HG03575 (cell line): ENCODE measurements around the gene THRA.

ENCODE experiments used
- ATAC-seq: cut with Tn5 transposase; IDR thresholded peaks from one replicate; pipeline ENCODE4 v1.9.1; 2021; ENCODE audit not compliant: unreplicated experiment, insufficient number of reproducible peaks, low FRiP score; ENCODE audit errors: extremely low read depth

Gene THRA, protein sequence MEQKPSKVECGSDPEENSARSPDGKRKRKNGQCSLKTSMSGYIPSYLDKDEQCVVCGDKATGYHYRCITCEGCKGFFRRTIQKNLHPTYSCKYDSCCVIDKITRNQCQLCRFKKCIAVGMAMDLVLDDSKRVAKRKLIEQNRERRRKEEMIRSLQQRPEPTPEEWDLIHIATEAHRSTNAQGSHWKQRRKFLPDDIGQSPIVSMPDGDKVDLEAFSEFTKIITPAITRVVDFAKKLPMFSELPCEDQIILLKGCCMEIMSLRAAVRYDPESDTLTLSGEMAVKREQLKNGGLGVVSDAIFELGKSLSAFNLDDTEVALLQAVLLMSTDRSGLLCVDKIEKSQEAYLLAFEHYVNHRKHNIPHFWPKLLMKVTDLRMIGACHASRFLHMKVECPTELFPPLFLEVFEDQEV

DNA sequence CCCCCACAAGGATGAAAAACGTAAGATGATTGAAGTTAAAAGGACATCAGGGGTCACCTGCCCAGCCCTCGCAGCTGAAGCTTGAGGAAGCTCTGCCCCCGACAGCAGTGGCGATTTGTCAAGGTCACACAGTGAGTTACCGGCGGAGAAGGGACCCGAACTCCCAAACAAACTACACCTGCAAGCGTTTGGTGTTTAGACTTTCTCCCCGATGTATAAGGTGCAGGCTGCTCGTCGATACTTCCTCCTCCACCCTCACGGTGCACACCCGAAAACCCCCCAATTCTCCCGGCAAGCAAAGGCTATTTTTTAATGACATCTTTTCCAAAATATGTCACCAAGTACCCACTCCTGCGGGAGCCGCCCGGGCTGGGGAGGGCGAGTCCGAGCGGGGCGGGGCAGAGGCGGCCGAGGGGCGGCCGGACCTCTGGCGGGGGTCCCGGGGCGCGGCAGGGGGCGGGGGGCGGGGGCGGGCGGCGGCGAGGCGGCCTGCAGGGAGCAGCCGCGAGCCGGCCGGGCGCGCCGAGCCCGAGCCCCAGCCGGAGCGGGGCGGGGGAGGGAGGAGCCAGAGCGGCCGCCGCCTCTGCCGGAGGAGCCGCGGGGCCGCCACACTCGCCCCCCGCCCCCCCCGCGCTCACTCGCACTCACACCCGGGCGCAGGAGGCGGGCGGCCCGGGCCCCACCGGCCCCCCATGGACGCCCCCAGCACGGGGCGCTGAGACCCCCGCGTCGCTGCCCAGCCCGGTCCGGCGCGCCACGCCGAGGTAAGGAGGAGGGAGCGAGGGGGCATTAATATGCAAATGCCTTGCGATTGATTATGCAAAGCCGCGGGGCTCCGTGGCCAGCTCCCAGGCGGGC lies at the start of gene THRA:
Gene THRA, plus strand, starts transcription at position 637 of the 858 bp plus-strand sequence. CDS start 11,524 bp downstream, outside the sequence.
- no peak for ATAC-seq

DNA sequence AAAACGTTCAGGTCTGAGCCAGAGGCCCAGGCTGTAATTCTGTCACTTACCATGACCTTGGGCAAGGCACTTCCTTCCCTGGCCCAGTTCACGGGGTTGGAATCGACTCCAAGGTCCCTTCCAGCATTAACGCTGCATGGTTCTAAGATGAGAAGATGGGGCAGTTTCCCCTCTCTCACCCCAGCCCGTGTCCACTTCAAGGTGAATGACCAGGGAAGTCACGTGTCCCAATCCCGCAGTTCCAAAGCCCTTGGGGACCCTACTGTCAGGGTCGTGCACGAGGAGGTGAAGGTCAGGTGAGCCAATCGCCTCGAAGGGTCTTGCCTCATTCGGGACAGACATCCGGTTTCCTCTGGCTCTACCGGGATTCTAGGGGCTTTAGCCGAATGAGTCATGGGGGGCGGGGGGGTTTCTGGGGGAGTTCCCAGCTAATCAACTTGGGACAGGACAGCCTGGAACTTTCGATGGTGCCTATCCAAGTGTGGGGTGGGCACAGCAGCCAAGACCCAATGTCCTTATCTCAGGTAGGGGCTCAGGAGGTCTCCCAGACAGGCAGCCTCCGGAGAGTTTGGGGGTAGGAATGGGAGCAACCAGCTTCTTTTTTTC lies 48.3 kb upstream of the THRA start:
- ATAC-seq = no peak

DNA sequence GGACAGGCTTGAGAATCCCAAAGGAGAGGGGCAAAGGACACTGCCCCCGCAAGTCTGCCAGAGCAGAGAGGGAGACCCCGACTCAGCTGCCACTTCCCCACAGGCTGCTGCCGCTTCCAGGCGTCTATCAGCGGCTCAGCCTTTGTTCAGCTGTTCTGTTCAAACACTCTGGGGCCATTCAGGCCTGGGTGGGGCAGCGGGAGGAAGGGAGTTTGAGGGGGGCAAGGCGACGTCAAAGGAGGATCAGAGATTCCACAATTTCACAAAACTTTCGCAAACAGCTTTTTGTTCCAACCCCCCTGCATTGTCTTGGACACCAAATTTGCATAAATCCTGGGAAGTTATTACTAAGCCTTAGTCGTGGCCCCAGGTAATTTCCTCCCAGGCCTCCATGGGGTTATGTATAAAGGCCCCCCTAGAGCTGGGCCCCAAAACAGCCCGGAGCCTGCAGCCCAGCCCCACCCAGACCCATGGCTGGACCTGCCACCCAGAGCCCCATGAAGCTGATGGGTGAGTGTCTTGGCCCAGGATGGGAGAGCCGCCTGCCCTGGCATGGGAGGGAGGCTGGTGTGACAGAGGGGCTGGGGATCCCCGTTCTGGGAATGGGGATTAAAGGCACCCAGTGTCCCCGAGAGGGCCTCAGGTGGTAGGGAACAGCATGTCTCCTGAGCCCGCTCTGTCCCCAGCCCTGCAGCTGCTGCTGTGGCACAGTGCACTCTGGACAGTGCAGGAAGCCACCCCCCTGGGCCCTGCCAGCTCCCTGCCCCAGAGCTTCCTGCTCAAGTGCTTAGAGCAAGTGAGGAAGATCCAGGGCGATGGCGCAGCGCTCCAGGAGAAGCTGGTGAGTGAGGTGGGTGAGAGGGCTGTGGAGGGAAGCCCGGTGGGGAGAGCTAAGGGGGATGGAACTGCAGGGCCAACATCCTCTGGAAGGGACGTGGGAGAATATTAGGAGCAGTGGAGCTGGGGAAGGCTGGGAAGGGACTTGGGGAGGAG lies 47.5 kb upstream of the THRA start, which contains the start of gene CSF3:
Gene CSF3, plus strand, starts transcription at position 436 of the 993 bp plus-strand sequence. Its CDS starts 35 bp downstream, at position 471.
- ATAC-seq = no peak

DNA sequence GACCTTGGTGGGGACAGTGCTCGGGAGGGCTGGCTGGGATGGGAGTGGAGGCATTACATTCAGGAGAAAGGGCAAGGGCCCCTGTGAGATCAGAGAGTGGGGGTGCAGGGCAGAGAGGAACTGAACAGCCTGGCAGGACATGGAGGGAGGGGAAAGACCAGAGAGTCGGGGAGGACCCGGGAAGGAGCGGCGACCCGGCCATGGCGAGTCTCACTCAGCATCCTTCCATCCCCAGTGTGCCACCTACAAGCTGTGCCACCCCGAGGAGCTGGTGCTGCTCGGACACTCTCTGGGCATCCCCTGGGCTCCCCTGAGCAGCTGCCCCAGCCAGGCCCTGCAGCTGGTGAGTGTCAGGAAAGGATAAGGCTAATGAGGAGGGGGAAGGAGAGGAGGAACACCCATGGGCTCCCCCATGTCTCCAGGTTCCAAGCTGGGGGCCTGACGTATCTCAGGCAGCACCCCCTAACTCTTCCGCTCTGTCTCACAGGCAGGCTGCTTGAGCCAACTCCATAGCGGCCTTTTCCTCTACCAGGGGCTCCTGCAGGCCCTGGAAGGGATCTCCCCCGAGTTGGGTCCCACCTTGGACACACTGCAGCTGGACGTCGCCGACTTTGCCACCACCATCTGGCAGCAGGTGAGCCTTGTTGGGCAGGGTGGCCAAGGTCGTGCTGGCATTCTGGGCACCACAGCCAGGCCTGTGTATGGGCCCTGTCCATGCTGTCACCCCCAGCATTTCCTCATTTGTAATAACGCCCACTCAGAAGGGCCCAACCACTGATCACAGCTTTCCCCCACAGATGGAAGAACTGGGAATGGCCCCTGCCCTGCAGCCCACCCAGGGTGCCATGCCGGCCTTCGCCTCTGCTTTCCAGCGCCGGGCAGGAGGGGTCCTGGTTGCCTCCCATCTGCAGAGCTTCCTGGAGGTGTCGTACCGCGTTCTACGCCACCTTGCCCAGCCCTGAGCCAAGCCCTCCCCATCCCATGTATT lies 46.5 kb upstream of the THRA start:
- no peak for ATAC-seq

DNA sequence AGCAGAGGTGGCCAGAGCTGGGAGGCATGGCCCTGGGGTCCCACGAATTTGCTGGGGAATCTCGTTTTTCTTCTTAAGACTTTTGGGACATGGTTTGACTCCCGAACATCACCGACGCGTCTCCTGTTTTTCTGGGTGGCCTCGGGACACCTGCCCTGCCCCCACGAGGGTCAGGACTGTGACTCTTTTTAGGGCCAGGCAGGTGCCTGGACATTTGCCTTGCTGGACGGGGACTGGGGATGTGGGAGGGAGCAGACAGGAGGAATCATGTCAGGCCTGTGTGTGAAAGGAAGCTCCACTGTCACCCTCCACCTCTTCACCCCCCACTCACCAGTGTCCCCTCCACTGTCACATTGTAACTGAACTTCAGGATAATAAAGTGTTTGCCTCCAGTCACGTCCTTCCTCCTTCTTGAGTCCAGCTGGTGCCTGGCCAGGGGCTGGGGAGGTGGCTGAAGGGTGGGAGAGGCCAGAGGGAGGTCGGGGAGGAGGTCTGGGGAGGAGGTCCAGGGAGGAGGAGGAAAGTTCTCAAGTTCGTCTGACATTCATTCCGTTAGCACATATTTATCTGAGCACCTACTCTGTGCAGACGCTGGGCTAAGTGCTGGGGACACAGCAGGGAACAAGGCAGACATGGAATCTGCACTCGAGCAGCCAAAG lies 45.2 kb upstream of the THRA start:
- ATAC-seq = no peak

DNA sequence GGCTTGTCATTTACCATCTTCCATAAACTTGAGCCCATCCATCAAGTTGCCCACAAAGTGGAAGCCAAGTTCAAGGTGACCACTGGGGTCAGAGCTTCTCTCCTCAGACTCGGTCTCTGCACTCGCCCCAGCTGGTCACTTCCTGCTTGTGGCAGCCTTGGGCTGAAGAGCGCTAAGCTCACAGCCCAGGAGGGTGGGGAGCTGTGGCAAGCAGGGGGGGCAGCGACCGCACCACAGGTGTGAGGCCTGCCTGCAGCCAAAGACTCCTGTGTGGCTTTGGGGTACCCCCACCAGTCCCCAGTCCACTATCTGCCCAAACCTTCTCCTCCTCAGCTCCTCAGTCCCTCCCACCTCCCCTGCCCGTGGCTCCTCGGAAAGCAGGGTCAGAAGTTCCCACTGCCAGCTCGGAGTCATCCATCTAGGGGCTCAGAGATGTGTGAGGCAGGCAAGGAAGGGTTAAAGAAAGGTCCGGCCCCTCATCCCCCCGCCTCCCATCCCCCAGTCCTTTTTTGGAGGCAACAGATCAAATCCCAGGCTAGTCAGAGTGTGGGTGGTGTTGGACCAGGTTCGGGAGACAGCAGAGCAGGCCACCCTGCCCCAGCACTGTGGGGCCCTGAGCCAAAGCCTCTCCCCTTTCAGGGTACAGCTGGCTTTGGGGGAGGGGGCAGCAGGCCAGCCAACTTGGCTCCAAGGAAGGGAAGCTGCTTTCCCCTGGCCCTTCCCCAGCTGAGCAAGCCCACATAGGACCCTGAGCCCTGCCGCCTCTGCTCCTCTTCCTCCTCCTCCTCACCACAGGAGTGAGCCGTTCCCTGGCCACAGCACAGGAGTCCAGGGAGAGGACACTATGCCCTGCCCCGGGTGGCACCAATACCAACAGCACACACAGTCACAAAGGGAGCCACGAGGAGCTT lies 44.3 kb upstream of the THRA start:
- ATAC-seq = no peak

DNA sequence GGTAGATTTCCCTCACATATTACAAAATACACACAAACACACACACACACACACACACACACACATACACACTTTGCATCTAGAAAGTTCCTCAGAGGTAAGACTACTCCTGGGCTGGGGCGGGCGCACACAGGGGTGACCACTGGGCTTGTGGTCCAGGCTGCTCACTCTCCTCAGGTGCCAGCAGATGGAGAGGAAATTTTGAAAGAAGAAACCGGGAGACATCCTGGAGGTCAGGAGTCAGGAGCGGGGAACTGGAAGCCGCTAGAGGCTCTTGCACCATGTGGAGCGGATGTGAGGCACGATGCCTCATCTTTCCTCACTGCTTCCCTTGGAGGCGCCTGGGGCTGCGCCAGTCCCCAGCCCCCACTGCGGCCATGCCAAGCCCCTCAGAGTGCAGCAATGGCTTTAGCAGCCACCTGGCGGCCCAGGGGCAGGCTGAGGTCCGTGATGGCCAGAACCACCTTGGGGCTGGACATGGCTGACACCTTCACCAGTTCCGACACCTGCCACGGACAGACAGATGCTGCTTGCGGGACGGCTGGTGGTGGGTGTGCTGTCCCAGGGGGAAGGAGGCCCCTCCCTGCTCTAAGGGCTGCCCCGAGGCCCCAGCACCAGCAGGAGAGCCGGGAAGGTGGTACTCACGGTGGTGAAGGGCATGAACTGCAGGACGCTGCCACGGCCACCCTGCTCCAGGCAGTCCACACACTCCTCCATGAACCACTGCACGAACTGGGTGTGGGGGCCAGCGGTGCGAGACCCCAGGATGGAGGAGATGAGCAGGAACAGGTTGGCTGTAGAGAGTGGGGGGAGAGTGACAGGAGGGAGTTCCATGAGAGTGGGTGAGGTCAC lies 43.4 kb upstream of the THRA start:
- no peak for ATAC-seq

DNA sequence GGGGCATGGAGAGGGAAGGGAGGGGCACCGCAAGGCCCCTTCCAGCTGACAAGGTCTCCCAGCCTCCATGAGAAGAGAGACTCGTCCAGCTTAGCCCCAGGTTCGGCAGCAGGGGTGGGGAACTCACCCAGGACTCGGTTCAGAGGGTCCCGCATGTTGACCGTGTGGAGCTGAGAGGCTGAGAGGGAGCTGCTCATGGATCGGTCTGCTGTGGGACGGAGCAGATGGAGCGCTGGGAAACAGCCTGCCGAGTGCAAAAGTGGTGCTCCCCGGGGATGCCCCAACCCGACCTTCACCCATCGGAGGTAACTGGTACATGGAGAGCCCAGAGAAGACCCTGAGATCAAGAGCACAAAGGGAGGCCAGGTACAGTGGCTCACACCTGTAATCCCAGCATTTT lies 42.6 kb upstream of the THRA start:
- ATAC-seq = no peak

DNA sequence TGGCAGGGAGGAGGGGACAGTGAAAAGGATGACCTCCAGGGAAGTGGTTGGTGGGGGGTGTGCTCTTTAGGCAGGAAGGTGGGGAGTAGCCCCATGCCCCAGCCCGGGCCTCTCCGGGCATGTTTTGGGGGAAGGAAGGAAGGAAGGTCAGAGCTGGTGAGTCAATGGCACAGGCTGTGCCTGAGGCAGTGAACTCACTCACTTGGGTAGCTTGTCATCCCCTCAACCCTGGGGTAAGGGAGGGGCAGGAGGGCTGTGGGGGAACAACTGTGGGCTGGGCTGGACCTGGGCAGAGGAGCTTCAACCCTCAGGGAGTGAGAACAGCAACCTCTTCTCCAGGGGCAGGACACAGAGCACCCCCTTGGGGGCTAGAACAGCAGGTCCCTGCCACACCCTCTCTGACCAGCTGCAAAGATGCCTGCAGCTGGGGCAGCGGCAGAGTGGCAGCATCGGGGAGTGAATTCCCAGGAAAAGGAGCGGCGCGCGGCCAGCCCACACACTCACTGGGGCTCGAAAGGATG lies 41.3 kb upstream of the THRA start:
- ATAC-seq = no peak

DNA sequence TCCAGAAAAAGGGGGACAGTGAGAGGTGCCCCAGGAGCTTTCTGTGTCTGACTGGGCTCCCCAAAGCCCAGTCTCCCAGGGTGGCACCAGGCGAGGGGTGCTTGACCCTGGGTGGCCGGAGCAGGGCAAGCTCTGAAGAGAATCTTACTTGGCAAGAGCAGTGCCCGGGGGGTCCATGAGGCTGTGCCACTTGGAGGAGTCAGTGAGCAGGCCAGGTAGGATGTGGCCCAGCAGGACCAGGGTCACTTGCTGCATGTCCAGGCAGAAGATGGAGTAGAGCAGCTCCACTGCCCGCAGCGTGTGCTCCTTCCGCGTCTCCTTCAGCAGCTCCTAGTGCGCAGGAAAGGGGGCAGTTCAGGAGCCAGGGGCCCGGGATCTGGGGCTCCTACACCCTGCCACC lies 40.3 kb upstream of the THRA start:
- no peak for ATAC-seq

DNA sequence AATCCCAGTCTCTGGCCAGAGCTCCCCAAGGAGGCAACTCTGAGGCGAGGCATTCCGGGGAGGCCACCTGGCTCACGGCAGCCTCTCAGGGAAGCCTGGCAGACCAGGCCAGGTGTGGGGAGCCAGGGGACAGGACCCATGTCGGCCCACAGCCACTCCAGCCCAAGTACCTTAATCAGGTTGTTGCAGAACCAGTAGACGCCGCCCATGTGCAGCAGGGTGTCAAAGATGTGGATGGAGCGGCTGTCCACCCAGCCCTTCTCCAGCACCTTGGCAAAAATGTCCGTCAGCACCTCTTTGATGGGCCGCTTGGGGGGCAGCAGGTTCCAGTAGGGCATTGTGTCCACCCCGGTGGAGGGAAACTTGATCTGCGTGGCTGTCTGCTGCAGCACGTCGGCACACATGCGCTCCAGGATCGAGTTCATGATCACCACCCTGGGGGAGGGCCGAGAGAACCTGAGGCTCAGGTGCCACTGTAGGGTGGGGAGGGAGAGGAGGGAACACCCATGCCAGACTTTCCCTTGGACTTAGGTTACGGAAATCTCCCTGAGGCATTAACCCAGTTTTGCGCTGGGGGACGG lies 39.7 kb upstream of the THRA start:
- no peak for ATAC-seq

DNA sequence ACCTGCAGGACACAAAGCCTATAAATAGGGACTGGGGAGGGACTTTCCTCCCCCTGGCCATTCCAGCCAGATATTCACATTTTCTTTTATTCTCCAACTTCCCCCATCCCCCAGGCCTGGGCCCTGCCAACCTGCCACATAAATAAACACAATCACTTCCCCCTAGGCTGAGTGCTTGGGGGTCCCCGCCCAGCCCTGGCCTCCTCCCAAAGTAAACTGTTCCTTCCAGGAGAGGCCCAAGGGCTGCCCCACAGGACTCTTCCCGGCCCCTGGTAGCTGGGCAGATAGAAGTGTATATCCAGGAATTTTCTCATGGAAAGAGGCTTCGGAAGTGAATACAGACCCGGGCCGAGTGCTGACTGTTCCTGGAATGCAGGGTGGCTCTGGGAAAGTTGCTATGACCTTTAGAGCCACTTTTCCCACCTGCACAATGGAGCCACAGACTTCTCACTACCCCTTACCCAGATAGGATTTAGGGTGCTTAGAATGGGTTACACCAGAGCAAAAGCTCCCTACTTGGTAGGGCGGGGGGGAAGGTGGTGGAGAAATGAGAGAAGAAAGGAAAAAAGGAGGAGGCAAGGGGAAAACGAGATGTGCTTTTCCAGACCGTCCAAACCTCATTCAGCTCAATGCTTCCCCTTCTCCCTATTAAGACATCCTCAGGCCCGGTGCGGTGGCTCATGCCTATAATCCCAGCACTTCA lies 39.0 kb upstream of the THRA start:
- ATAC-seq = no peak

DNA sequence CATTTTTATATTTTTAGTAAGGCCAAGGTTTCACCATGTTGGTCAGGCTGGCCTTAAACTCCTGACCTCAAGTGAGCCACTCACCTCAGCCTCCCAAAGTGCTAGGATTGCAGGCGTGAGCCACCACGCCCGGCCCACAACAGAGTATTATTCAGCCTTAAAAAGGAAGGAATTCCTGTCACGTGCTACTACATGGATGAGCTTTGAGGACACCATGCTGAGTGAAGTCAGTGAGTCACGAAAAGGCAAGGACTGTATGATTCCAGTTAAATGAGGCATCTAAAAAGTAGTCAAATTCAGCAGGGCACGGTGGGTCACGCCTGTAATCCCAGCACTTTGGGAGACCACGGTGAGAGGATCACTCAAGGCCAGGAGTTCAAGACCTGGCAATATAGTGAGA lies 37.9 kb upstream of the THRA start:
- no peak for ATAC-seq

DNA sequence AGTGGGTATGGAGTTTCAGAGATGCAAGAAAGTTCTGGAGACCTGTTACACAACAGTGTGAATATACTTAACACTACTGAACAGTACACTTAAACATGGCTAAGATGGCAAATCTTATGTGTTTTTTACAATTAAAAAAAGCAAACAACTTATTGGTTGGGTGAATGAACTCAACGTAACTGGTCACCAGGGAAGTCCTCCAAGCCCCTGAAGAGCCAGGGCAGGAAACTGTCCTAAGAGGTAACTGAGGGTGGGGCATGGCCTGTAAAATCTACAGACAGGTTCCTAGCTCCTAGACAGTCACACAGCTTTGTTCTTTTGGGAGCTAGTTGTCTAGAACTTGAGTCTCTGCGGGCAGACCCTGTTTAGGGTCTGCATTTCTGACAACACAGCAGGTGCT lies 37.2 kb upstream of the THRA start:
- ATAC-seq = no peak
